GM21367 (cell line): ENCODE data around the gene FRMD4A.
"Not testable (repeated sequence)": the region's sequence is repeated elsewhere in the genome, so short reads cannot be mapped to it uniquely, and the experiment has no call there.

Source experiments
- ATAC-seq: cut with Tn5 transposase; IDR thresholded peaks from one replicate; pipeline ENCODE4 v1.9.1; 2021; ENCODE audit not compliant: unreplicated experiment

Gene FRMD4A

GRCh38 chr10:14156104-14156503 lies 174.6 kb downstream of the FRMD4A start:
- no peak for ATAC-seq

GRCh38 chr10:14153570-14154055 lies 177.1 kb downstream of the FRMD4A start:
- ATAC-seq: no peak

- ATAC-seq: no peak
Measured at GRCh38 chr10:14151571-14151970, 179.2 kb downstream of the FRMD4A start.

GRCh38 chr10:14150526-14150925 lies 180.2 kb downstream of the FRMD4A start:
- ATAC-seq: no peak

GRCh38 chr10:14146501-14146900 lies 184.2 kb downstream of the FRMD4A start:
- ATAC-seq: no peak

- ATAC-seq: no peak
Measured at GRCh38 chr10:14146025-14146424, 184.7 kb downstream of the FRMD4A start.

GRCh38 chr10:14144451-14144850 lies 186.3 kb downstream of the FRMD4A start:
- ATAC-seq: no peak

GRCh38 chr10:14142606-14143250 lies 188.0 kb downstream of the FRMD4A start:
- no peak for ATAC-seq

GRCh38 chr10:14141283-14141682 lies 189.4 kb downstream of the FRMD4A start:
- no peak for ATAC-seq

GRCh38 chr10:14137391-14137790 lies 193.3 kb downstream of the FRMD4A start:
- no peak for ATAC-seq

GRCh38 chr10:14135196-14135595 lies 195.5 kb downstream of the FRMD4A start:
- not testable (repeated sequence) for ATAC-seq

- no peak for ATAC-seq
Measured at GRCh38 chr10:14134275-14134674, 196.4 kb downstream of the FRMD4A start.

GRCh38 chr10:14131261-14131960 lies 199.3 kb downstream of the FRMD4A start:
- ATAC-seq: no peak

- ATAC-seq: no peak
Measured at GRCh38 chr10:14129770-14130169, 201.0 kb downstream of the FRMD4A start.

GRCh38 chr10:14128519-14128918 lies 202.2 kb downstream of the FRMD4A start:
- no peak for ATAC-seq

GRCh38 chr10:14126697-14127440 lies 203.9 kb downstream of the FRMD4A start:
- no peak for ATAC-seq

GRCh38 chr10:14125564-14125963 lies 205.2 kb downstream of the FRMD4A start:
- ATAC-seq: no peak

- ATAC-seq: no peak
Measured at GRCh38 chr10:14124941-14125340, 205.8 kb downstream of the FRMD4A start.

GRCh38 chr10:14123139-14123538 lies 207.6 kb downstream of the FRMD4A start:
- no peak for ATAC-seq

GRCh38 chr10:14120812-14121211 lies 209.9 kb downstream of the FRMD4A start:
- ATAC-seq: no peak

GRCh38 chr10:14118953-14119352 lies 211.8 kb downstream of the FRMD4A start:
- no peak for ATAC-seq

- no peak for ATAC-seq
Measured at GRCh38 chr10:14116837-14117236, 213.9 kb downstream of the FRMD4A start.
